ENCODE data around the gene SLC6A1.
"Not testable (repeated sequence)": the region's sequence is repeated elsewhere in the genome, so short reads cannot be mapped to it uniquely, and the experiment has no call there.

The SLC6A1 gene

DNA sequence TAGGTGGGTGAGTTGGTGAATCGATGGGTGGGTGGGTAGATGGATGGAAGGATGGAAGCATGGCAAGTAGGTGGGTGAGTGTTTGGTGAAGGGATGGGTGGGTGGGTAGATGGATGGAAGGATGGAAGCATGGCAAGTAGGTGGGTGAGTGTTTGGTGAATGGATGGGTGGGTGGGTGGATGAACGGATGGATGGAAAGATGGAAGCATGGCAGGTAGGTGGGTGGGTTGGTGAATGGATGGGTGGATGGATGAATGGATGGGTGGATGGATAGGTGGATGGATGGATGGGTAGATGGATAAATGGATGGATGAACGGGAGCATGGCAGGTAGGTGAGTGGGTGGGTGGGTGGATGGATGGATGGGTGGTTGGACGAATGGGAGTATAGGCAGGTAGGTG is 65.1 kb downstream of the SLC6A1 start:
- in situ Hi-C loops (cut with MboI; ENCODE audit: low sequenced_read_pairs): no loop called here

DNA sequence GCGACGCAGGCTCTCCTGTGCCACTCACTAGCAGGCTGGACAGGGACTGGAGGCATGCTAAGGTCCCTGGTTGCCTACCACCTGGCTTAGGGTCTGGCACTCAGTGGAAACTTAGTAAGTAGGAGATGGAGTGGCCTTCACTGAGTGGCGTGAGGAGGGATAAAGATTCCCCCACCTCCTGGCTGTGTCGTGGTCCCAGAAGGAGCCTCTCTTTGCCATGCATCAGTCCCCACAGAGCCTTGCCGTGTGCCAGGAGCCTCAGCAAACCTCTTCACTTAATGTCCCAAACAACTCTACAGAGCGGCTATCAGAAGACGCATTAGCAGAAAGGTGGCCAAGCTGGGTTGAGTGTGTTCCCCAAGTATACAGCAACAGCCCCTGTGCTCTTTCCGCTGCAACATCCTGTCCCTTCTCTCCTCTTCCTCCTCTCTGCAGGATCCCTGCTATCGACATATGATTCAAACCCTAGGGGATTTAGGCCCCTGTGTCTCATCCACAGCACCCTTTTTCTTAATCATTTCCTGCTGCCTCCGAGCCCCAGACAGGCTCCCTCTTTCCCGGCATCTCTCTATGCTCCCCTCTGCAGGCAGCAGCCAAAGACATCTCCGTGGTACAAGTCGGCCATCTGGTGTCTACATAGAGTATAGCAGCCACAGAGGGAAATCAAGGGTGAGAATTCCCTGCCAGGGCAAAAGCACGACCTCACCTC is 66.7 kb downstream of the SLC6A1 start:
- in situ Hi-C loops (cut with MboI; ENCODE audit: low sequenced_read_pairs): no loop called here

DNA sequence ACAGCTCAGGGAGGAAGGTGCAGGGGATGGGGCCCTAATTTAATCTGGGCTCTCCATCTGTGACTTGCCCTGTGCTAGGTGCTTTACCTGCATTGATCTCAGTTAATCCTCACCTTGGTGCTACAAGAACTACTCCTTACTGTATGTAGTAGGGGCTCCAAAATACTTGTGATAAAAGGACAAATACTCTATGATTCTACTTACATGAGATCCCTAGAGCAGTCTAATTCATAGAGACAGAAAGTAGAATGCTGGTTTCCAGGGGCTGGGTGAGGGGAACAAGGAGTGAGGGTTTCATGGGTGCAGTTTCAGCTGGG is 67.2 kb downstream of the SLC6A1 start:
- in situ Hi-C loops (cut with MboI; ENCODE audit: low sequenced_read_pairs): no loop called here

DNA sequence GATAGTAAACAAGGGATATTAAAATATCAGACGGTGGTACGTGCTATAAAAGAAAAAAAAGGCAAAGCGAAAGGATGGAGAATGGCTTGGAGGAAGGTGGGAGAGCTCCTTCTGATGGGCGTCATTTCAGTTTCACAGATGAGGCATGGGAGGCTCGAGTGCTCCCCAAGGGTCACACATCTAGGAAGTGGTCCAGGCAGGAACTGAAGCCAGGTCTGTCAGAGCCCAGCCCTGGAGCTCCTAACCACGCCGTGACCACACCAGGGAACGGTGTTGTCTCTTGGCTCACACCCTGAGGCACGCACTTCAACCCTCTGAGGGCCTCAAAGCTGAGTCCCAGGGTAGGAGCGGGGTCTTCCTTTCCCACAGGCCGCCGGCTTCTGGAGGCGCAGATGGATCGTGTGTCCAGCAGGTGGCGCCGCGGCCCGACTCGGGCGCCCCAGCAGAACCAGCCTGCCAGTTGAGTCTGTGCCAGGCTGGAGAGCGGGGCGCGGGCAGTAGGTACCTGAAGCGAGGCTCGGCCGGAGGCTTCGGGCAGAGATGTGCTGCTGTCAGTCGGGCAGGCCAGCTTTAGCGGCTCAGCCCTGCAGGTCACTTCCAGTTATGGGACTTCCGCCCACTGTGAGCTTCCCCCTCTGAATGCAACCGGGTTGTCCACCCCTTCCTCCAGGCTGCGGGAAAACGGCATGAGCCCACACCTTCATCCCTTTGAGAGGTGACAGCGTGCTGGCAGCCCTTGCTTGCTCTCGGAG is 68.1 kb downstream of the SLC6A1 start:
- in situ Hi-C loops (cut with MboI; ENCODE audit: low sequenced_read_pairs): no loop called here

DNA sequence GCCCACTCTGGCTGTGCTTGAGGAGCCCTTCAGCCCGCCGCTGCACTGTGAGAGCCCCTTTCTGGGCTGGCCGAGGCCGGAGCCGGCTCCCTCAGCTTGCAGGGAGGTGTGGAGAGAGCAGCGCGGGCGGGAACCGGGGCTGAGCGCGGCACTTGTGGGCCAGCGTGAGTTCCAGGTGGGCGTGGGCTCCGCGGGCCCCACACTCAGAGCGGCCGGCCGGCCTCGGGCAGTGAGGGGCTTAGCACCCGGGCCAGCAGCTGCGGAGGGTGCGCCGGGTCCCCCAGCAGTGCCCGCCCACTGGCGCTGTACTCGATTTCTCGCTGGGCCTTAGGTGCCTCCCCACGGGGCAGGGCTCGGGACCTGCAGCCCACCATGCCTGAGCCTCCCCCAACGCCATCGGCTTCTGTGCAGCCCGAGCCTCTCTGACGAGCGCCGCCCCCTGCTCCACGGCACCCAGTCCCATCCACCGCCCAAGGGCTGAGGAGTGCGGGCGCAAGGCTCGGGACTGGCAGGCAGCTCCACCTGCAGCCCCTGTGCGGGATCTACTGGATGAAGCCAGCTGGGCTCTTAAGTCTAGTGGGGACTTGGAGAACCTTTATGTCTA is 68.8 kb downstream of the SLC6A1 start:
- in situ Hi-C loops (cut with MboI; ENCODE audit: low sequenced_read_pairs): not testable (repeated sequence)

DNA sequence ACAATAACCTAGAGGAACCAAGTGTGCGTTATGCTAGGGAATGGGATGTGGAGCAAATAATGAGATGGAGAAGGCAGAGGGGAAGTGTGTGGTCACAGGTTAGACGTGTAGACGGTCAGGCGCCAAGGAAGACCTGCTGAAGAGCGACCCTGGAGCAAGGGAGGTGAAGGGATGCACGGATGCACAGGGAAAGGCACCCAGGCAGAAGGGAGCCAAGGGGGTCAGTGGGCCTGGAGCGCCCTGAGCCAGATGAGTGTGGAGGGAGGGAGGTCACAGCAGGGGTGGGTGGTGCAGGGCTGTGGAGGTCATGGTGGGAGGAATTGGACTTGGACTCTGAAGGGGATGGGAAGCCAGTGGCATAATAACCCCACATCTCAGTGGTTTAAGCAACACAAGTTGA is 70.2 kb downstream of the SLC6A1 start:
- in situ Hi-C loops (cut with MboI; ENCODE audit: low sequenced_read_pairs): no loop called here

DNA sequence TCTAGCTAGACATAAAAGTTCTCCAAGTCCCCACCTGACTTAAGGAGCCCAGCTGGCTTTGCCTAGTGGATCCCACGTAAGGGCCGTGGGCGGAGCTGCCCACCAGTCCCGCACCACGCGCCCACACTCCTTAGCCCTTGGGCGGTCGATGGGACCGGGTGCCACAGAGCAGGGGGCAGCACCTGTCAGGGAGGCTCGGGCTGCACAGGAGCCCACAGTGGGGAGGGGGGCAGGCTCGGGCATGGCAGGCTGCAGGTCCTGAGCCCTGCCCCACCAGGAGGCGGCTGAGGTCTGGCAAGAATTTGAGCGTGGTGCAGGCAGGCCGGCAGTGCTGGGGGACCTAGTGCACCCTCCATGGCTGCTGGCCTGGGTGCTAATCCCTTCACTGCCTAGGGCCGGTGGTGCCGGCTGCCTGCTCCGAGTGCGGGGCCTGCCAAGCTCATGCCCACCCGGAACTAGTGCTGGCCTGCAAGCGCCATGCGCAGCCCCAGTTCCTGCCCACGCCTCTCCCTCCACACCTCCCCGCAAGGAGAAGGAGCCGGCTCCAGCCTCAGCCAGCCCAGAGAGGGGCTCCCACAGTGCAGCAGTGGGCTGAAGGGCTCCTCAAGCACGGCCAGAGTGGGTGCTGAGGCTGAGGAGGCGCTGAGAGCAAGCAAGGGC is 78.7 kb downstream of the SLC6A1 start:
- in situ Hi-C loops (cut with MboI; ENCODE audit: low sequenced_read_pairs): no loop called here

DNA sequence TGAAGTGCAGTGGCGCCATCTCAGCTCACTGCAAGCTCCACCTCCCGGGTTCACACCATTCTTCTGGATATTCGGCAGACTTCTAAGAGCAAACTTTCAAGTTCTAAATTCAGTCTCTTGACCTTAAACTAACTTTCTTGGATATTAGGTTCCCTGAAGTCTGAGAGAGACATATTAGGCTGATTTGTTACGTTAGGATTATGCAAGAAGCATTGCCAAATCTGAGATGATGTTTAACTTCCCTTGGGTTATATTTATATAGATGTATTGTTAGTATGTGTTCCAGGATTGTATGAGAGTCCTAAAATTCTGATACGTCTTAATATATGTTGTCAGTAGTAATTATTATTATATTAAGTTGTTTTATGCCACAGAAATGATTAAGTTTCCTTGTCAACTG is 80.1 kb downstream of the SLC6A1 start:
- in situ Hi-C loops (cut with MboI; ENCODE audit: low sequenced_read_pairs): no loop called here

DNA sequence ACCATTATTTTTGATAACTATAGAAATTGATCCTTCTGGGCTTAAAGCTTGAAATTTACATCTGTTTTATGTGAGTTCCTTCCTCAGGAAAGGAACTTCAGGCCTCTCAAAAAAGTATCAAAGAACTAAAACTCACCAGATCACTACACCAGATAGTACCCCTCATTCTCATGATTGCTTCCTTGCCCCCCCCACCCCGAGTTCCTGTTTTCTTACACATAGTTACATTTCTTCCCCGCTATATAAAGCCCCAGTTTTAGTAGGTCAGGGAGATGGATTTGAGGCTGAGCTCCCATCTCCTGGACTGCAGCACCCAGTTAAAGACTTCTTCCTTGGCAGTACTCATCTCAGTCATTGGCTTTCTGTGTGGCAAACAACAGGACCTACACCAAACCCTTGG is 81.5 kb downstream of the SLC6A1 start:
- in situ Hi-C loops (cut with MboI; ENCODE audit: low sequenced_read_pairs): no loop called here

DNA sequence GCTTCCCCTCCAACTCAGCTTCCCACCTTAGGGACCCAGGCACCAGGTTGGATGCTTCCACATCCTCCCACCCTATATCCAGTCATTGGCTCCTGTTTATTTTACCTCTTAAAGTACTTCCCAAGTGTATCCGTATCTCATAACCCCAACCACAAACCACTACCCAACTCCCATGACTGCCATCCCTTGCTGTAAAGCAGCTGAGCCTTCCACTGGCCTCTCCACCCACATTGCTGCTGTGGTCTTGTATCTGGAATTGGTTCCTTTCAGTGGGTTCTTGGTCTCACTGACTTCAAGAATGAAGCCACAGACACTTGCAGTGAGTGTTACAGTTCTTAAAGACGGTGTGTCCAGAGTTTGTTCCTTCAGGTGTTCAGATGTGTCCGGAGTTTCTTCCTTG is 81.9 kb downstream of the SLC6A1 start:
- in situ Hi-C loops (cut with MboI; ENCODE audit: low sequenced_read_pairs): no loop called here

DNA sequence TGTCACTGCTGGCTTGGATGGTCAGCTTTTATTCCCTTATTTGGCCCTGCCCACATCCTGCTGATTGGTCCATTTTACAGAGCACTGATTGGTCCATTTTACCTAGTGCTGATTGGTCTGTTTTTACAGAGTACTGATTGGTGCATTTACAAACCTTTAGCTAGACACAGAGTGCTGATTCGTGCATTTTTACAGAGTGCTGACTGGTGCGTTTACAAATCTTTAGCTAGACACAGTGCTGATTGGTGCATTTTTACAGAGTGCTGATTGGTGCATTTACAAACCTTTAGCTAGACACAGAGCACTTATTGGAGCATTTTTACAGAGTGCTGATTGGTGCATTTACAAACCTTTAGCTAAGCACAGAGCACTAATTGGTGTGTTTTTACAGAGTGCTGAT is 82.6 kb downstream of the SLC6A1 start:
- in situ Hi-C loops (cut with MboI; ENCODE audit: low sequenced_read_pairs): not testable (repeated sequence)

DNA sequence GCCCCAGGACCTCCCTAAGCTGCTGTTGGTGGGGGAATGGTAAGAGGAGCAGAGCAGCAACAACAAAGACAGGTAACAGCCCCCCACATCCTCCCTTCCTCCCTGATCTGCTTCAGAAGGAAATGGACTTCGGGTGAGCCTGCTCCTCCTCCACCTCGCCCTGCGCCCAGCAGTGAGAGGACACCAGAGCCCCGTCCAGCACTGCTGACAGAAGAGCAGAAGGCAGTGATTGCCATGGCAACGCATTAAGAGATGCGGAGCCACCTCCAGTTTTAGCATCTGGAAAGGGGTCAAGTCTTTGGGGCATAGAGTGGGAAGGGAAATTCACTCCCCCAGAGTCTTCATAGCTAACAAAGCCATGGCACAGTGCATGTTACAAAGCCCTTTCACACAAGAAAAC is 84.2 kb downstream of the SLC6A1 start:
- in situ Hi-C loops (cut with MboI; ENCODE audit: low sequenced_read_pairs): no loop called here

DNA sequence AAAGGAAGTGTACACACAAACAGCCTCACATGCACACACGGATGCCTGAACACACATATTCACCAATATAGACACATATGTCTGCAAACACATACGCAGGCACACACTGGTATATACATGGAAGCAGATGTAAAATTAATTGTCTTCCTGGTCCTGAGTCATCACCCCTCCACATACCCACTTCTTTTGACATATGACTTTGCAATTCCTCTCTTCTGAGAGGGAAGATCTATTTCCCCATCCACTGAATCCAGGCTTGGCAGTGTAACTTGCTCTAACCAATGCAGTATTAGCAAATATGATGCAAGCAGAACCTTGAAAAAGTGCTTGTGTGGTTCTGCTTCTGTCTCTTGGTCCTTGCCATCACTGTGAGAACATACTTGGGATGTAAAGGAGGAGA is 84.9 kb downstream of the SLC6A1 start:
- in situ Hi-C loops (cut with MboI; ENCODE audit: low sequenced_read_pairs): no loop called here

DNA sequence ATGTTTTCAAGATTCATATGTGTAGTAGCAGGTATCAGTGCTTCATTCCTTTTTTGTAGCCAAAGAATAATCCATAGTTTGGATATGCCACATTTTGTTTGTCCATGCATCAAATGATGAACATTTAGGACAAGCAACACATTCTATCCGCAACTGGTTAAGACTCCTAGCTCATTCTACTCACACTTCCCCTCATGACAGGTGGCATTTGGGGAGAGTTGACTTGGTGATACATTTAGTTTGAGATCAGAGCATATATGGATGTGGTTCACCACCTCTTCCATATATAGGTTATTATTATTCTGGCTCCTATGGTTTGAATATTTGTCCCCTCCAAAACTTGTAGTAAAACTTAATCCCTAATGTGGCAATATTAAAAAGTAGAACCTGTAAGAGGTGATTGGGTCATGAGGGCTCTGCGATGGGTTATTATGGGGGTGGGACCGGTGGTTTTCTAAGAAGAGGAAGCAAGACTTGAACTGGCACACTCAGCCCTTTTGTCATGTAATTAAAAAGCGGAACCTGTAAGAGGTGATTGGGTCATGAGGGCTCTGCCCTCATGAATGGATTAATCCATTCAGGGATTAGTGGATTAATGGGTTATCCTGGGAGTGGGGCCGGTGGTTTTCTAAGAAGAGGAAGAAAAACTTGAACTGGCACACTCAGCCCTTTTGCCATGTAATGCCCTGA is 86.4 kb downstream of the SLC6A1 start:
- in situ Hi-C loops (cut with MboI; ENCODE audit: low sequenced_read_pairs): no loop called here

DNA sequence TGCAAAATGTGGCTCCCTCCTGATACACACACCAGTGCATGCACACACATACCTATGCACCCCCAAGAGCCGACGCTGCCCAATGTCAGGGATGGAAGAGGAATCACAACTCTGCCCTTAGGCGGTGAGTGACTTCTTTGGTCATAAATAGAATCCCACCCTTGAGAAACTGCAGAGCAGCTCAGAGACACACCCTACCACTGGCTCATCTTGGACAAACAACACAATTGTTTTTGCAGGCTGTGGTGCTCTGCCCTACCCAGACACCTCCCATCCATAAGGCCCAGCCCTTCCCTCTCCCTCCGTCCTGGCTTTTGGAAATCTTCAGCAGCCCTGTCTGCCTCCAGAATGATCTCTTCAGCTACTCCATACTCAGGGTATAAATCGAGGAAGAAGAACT is 87.9 kb downstream of the SLC6A1 start:
- in situ Hi-C loops (cut with MboI; ENCODE audit: low sequenced_read_pairs): no loop called here

DNA sequence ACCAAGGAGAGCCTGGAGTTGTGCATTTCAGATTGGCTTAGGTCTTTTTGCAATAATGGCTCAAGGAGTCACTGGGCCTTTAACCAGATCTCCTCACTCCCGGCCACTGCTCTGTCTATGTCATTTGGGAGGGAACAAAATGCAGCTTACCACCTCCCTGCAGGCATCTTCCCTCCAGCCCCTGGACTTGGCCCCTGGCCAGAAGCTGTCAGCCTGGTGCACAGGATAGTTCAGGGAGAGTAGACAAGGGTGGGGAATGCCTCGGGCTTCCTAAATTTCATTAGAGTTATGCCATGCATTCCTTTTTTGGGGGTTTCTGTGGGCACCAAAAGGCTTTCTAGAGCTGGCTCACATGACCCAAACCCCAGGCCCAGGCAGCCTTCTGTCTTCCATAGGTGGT is 91.5 kb downstream of the SLC6A1 start:
- in situ Hi-C loops (cut with MboI; ENCODE audit: low sequenced_read_pairs): no loop called here

DNA sequence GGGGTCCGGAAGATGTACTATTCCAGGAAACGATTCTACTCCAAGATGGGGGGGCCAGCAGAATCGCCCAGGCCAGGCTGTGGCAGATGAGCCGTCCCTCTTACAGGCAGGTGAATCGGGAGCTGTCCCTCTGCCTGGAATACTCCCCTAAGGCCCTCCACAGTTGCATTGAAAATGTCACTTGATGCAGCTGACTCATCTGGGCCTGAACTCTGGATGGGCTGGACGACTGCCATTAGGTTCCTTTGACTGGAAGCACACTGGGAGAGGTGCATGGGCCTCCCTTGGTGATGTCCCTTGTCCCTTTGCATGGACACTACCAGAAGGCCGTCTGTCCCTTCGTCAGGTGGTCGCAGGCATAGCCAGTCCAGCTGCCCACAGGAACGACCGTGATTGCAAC is 92.1 kb downstream of the SLC6A1 start:
- in situ Hi-C loops (cut with MboI; ENCODE audit: low sequenced_read_pairs): no loop called here

DNA sequence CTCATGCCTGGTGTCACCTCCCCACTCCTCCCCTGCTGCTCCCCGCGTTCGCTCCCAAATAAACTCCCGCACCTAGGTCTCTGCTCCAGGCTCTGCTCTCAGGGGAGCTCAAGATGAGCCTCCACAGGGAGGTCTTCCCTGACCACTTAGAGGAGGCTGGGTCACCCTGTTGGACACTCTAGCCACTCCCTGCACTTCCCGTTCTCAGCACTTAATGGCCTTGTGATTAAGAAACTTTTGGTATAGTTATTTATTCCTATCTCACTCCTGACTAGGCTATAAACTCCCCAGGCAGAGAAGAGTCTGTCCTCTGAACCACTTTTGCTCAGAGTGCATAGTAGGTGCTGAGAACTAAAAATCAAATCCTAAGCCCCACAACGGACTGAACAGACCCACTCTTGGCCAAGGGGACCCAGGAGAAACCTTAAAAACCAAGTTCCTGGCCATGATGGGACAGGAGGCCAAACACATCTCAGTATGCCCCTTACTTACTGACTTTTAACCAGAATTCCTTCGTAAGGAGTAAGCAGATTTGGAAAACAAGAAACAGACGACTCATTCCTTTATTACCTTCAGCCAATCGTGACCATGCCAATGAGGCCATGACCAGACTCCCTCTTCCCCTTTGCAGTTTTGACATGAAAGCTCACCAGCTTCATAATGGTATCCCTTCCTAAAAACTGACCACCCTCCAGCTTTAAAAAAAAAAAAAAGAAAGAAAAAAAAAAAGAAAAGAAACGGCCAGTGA is 92.7 kb downstream of the SLC6A1 start:
- in situ Hi-C loops (cut with MboI; ENCODE audit: low sequenced_read_pairs): no loop called here

DNA sequence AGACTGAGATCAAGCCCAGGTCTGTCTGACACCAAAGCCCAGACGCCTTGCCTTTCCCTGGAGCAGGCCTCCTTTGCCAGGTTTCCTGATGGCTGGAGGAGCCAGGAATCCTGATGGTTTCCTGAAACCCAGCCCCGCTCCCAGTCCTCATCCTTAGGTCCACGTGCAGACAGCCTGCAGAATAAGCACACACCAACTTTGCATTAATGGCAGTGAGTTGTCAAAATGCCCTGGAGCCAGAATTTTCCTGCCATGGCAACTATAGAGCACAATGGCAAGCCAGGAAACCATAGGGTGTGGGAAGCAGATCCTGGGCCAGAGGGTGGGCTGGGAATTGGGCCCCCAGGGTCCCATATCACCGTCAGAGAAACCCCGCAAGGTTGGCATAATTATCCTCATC is 94.3 kb downstream of the SLC6A1 start:
- in situ Hi-C loops (cut with MboI; ENCODE audit: low sequenced_read_pairs): no loop called here

DNA sequence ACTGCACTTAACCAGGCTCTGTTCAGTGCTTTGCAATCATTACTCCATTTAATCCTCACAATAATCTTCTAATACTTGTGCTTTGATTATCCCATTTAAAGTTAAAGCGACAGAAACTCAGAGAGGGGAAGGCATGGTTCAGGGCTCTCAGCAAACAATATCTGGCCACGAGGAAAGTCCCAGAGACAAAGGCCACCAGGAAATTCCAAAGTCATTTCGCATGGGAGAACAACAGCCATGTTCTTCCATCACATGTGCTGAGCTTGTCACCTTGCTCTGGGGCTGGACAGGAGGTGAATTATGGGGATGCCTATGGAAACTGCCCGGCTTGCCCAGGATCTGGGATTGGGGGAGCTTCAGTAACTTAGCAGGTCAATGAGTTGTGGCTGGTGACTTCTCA is 95.5 kb downstream of the SLC6A1 start:
- in situ Hi-C loops (cut with MboI; ENCODE audit: low sequenced_read_pairs): no loop called here

DNA sequence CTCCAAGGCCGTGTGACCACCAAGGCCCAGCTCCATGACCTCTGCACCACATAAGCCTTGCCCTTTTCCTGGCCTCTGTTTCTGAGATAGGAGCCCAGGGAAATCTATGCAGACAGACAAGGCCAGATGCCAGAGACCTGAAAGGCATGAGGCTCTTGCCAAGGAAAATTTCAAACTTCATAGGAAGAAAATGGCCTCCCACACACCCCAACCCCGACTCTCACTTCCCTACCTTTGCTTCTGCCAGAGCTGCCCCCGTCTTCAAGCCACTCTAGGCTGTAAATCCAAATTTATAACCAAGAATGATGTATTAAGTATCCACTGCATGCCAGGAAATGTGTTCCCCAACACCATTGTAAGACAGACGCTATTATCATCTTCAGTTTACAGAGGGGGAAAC is 96.3 kb downstream of the SLC6A1 start:
- in situ Hi-C loops (cut with MboI; ENCODE audit: low sequenced_read_pairs): no loop called here
